Pulmonary artery endothelial cell (primary cell): ENCODE results near the gene ART5. TPM values are rescaled to one million over a fixed set of nuclear protein-coding genes. Genes with fewer than 3 reads are reported as not detected.
"Not testable (repeated sequence)": the region's sequence is repeated elsewhere in the genome, so short reads cannot be mapped to it uniquely, and the experiment has no call there.

Source experiments
- DNase-seq: peaks from one replicate; pipeline ENCODE4 v3.0.0-alpha.2; 2011; ENCODE audit warnings: low read depth, low spot score
- total RNA-seq: library from RNA; depleted of rRNA; stranded (reverse); fragments of >200 nt; gene quantifications from 2 replicates; pipeline ENCODE4 v1.2.3, GENCODE V29; 2014

The ART5 gene
- total RNA-seq, 1 donor from 2014 or later: not detected

DNA sequence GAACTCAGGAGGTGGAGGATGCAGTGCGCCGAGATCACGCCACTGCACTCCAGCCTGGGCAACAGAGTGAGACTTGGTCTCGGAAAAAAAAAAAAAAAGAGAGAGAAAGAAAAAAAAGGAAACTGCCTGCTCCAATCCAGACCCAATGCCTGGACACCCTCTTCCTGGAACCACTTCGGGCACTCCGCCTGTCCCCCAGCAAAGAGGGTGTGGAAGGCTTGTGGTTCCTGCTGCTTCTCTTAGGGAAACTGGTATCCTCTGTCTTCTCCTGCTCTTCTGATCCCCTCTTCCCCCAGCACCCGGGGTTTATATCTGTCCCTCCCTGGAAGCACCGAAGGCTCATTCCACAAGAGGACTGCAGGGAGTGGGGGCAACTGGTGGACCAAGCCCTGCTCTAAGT, 16.5 kb upstream of the ART5 start:
- DNase-seq: no peak

DNA sequence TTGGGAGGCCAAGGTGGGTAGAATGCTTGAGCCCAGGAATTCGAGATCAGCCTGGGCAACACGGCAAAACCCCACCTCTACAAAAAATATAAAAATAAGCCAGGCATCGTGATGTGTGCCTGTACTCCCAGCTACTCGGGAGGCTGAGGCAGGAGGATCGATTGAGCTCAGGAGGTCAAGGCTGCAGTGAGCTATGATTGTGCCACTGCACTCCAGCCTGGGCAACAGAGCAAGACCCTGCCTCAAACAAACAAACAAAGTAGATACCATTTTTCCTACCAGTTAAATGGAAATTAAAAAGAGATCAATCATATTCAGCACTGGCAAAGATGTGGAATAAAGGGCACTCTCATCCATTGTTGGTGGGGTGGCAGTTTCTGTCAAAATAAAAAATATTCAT, 15.5 kb upstream of the ART5 start:
- not testable (repeated sequence) for DNase-seq

DNA sequence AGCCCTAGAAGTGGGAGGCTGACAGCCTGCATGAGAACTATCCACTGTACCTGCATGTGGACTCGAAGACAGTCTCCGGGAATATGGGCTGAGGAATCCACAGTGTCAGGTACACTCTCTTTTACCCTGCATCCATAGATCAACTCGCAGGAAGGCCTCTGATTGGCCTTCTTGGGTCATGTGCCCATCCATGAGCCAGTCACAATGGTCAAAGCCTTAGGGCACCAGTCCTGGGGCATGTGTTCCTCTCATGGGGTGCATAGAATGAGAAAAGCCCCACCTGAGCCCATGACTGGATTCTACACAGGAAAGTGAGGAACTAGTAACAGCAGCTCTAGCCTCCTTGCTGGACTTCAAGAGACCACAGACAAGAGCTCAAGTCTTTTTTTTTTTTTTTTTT, 13.8 kb upstream of the ART5 start:
- no peak for DNase-seq

DNA sequence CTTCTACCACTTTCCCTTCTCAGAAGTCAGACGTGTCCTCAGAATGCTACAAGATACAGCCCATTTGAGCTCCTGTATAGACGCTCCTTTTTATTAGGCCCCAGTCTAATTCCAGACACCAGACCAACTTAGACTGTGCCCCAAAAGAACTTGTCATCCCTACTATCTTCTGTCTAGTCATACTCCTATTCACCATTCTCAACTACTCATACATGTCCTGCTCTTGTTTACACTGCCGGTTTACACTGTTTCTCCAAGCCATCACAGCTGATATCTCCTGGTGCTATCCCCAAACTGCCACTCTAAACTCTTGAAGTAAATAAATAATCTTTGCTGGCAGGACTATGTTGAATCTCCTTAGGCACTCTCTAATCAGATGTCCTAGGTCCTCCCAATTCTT, 10.7 kb upstream of the ART5 start:
- DNase-seq: not testable (repeated sequence)

DNA sequence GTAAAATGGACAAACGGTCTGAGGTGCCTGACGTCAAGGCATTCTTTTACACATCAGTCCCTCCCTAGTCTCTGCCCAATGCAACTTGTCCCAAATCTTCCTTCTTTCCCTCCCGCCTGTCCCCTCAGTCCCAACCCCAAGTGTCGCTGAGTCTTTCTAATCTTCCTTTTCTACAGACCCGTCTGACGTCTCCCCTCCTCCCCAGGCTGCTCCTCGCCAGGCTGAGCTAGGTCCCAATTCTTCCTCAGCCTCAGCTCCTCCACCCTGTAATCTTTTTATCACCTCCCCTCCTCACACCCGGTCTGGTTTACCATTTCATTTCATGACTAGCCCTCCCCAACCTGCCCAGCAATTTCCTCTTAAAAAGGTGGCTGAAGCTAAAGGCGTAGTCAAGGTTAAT, 7.6 kb upstream of the ART5 start:
- DNase-seq: not testable (repeated sequence)

DNA sequence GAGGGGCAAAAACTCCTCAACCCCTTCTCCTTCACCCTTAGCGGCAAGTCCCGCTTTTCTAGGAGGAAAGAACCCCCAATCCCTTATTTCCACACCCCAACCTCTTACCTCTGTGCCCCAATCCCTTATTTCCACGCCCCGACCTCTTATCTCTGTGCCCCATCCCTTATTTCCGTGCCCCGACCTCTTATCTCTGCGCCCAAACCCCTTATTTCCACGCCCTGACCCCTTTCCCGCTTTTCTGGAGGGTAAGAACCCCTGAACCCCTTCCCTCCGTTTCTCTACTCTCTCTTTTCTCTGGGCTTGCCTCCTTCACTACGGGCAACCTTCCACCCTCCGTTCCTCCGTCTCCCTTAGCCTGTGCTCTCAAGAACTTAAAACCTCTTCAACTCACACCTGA, 7.1 kb upstream of the ART5 start:
- not testable (repeated sequence) for DNase-seq

DNA sequence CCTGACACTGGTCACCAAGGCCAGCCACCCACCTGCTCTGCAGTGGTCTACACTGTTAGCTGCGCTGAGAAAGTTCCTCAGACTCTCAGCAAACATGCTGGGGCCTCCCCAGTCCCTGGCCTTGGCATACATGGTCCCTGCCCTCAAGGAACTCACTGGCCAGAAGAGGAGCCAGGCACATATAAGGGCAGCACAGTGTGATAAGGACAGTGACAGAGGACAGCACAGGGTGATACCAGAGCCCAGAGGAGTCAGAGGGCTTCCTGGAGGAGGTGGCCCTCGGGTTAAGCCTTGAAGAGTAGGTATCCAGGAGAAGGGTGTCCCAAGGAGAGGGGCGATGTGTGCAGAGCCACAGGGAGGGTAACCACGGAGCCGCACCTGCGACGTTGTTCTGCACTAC, 3.8 kb upstream of the ART5 start:
- DNase-seq: no peak

DNA sequence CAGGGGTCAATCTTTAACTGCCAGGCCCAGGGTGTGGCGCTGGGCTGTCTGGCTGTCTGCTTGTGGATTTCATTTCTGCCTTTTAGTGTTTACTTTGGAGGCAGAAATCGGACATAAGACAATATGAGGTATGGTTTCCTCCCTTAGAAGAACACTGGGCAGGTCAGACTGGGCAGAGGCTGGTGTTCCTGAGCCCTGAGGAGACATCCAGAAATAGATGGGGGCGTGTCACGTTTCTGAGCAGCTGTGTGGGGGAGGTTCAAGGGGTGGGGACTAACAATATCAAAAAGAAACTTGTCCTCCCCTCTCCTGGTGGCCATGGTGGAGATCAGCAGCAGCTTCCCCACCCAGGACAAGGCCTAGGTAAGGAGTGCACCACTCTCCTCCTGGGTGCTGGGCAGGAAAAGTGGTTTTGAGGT, 3.0 kb upstream of the ART5 start, which contains the start of gene ART1:
TSS of gene ART1 (plus strand) at position 312 of the 419 bp plus-strand sequence. CDS start 14,086 bp downstream, outside the sequence.
- DNase-seq: no peak

DNA sequence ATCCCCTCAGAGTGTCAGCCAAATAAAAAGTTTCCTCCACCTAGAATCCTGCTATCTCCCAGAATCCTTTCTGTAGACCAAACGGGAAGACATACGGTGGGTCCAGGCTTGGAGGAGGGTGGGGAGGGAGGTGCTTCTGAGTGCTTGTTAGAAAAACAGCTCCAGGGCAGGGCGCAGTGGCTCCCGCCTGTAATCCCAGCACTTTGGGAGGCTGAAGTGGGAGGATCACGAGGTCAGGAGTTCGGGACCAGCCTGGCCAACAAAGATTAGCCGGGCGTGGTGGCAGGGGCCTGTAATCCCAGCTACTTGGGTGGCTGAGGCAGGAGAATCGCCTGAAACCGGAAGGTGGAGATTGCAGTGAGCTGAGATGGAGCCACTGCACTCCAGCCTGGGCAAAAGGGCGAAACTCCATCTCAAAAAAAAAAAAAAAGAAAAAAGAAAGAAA, 1.3 kb upstream of the ART5 start:
- not testable (repeated sequence) for DNase-seq

DNA sequence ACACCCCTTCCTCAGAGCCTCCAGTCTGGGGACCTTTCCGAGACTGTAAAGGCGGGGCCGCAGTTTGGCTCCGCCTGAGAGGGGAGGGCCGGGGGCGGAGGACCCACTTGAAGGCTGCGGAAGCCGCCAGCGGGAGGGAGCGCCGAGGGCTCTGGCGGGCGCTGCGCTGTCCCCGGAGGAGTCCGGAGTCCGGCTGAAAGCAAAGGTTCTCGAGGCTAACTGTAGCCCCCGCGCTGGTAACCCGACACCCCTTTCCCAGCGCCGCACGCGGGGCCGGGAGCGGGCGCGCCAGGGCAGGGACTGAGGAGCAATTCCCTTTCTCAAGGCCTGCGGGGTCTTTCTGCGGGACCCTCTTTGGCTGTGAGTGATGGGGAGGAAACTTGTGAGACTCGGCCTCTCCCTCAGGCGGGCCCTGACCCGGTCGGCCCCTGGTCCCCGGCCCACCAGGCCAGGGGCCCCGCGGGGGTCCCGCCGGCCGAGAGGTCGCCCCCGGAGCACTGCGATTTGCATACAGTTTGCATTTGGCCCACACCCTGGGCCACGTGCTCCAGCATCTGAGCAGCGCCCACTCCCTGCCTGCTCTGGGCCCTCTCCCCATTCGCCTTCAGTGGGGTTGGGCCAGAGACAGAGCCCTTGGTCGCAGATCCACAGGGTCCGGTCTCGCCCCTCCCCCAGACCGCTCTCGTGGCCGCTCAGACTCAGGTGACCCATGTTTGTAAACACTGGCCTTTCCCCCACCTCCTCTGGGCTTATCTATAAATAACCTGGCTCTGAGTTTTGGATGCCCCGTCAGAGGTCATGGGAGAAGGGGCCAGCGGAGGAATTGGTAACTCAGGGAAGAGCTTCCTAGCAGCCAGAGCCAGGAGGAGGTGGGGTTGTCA, 519 bp upstream of the ART5 start:
- DNase-seq: peak; percentile 20

DNA sequence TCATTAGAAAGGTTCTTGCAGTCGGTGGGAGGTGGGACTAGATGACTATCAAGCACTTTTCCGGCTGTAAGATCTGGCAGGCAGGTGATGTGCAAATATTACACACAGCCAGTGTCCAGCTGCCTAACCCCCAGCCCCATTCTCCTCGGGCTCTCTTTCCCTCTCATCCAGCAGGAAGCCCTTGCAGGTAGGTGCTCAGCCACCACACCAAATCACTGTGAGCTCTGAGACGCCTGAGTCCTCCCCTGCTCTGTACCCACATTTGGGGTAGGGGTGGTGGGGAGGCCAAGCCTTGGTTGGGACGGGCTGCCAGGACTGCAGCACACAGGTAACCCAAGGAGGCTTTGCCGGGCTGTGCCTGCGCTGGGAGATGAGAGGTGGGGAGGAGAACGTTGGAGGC, 601 bp downstream of the ART5 start:
- DNase-seq: no peak

DNA sequence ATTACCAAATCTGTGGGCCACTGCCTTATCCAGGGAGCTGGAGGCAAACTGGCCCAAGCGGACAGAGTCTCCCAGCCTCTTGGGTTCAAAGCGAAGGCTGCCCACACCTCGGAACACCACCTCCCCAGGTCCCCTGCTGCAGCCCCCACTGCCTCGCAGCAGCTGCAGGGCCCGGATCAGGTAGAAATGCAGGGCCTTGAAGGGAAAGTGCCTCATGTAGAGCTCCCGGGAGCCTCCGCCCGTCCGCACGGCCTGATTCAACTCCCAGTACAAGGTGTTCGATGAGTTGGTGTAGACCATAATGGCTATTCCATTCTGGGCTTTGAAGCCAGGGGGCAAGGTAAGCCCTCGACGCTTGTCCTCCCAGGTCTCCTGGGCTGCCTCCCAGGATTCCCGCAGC, 2.0 kb downstream of the ART5 start:
- no peak for DNase-seq

DNA sequence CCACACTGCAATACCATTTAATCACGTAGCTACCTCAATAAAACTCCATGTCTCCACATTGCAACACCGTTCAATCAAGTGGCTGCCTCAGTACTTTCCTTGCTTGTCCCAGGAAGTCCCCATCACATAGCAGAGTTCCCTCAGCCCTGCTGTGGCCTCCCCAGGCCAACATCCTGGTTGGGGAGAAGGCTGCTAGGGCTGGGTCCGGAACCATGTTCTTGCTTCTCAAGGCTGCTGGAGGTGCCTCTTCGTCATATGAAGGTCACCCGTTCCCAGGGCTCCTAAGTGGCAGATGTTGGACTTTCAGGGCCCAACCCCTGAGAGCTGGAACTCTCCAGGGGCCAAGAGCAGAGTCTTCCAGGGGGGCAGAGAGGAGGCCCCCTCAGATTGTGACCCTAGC, 3.3 kb downstream of the ART5 start:
- no peak for DNase-seq

DNA sequence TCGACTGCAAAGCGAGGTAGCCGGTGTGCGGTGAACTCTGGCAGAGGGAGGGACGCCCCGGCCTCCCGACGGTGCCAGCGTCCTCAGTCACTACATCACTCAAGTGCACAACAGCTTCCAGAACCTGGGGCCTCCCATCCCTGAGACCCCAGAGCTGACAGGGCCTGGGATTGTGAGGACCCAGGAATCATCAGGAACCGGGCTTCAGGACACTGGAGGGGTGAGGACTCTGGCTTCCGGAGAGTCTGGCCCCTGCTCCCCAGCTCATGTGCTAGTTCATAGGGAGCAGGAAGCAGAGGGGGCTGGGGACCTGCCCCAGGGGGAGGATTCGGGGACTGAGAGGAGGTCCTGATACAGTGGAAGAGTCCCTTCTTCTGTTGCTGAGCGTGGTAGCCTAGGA, 4.6 kb downstream of the ART5 start:
- no peak for DNase-seq

DNA sequence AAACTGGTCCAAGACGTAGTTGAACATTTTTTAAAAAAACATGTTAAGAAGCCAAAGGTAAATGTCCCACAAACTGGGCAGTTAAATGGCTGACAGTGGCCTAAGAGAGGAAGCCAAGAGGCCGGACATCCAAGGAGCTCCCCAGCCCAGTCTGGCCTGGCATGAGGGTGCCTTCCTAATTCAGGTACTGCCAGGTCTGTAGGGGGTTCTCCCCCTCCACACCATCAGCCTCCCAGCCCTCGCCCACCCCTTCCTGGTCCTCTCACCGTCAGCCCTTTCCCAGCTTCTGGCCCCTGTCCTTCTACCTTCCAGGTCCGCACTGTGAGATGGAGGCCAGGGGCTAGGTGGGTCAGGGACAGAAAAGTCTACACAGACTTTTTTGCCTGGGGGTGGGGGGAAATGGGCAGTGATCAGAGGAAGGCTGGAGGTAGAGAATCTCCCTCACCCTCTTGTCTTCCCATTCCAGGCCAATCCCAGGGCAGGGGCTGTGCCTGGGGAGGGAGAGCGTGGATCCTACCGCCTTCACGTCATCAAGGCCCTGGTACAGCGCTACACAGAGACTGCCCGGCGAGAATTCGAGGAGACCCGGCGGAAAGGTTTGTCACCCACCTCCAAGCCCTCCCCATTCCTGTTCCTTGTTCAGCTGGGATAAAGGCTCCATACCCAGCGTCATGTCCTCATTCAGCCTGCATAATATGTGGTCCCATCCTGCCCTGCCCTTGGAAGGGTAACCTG, 6.0 kb downstream of the ART5 start:
- DNase-seq: no peak

DNA sequence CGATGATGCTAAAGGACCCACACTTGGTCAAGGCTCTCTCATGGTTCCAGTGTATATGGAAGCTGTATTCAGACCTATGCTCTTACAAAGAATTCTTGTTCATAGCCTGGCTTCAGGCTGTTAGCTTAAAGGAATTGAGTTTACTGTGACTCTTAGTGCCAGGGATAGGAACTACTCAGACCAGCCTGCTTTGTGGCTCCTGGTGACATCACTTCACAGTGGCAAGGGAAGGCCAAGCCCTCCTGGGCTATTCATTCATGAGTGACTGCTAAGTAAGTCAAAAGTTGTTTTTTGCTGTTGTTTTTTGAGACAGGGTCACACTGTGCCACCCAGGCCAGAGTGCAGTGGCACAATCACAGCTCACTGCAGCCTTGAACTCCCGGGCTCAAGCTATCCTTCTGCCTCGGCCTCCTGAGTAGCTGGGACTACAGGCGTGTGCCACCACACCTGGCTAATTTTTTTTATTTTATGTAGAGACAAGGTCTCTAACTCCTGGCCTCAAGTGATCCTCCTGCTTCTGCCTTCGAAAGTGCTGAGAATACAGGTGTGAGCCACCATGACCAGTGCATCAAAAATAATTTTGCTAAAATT, 9.6 kb downstream of the ART5 start:
- no peak for DNase-seq

DNA sequence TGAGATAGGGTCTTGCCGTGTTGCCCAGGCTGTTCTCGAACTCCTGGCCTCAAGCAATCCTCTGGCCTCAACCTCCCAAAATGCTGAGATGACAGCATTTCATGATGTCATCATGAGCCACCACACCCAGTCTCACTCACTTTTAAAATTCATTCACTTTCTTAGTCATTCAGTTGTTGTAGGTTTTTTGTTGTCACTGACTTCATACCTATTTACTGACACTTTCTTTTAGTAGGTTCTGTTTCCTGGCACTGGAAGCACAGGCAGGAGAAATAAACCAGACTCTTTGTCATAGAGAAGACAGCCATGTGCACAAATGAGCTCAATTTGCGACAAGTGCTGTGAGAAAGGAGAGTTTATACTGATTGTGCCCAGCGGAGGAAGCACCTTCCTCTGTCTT, 10.5 kb downstream of the ART5 start:
- DNase-seq: no peak

DNA sequence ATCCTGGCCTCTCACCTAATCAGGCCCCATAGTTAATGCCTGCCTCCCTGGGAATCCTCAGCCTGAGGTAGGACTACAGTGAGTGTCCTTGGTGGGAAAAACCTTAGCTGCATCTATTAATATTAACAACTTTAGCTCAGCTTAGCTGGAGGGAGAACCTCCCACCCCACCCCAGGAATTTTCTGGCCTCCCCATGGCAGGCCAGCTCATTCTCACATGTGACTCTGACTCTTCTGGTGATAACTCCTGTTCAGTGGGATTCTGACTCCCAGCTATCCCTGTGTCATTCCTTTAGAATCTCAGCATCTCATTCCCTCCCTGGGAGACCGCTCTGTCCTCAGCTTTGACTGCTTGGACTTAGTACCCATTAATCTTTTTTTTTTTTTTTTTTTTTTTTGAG, 14.5 kb downstream of the ART5 start:
- no peak for DNase-seq

DNA sequence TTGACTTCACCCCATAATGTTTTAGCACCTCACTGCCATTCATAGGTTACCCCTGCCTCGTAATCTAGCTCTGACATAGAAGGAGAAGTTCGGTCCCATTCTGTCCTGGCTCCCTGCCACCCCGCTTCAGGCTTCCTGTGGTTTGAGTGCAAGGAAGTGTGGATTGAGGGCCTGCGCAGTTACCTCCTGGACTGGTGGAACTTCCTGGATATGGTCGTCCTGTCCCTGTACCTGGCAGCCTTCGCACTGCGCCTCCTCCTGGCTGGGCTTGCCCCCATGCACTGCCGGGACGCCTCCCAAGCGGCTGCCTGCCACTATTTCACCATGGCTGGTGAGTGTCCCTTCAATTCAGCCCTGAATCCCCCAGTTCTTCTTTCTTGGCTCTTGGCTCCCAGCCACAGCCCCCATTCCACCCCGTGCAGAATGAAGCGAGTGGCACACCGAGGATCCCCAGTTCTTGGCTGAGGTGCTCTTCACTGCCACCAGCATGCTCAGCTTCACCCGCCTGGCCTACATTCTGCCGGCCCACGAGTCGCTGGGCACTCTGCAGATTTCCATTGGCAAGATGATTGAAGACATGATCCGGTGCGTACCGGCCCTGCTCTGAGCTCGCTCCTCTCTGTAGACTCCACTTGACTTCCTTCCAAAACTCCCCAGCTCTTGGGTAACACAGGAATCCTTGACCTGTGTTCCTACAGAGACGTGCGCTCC, 15.4 kb downstream of the ART5 start:
- no peak for DNase-seq

DNA sequence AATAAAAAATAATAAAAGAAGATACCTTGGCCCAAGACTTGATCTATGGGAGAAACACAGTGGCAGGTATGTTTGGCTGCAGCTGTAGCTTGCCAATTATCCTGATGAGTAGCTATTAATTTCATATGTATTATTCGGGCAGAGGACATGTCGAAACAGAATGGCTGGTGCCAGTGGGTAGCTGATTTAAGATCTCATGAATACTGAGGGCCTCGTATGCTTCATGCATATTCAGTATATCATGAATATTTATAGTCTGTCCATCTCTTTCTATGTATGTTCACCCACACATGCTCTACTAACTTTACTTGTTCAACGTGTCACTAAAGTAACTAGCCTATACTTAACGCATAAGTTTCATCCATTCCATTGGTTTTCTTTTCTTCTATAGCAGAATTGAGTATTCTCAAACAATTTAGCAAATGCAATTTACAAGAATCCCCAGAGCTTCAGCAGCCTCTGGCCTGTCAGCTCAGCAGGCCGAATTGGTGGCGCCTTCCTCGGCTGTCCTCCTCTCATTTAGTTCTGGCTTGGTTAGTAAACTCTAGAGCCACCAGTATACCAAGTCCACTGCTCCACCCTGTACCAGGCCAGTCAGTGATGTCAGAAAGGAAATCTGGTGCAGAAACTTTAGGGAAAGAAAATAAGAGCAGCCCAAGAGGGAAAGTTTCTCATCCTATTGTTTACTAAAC, 17.9 kb downstream of the ART5 start:
- no peak for DNase-seq

DNA sequence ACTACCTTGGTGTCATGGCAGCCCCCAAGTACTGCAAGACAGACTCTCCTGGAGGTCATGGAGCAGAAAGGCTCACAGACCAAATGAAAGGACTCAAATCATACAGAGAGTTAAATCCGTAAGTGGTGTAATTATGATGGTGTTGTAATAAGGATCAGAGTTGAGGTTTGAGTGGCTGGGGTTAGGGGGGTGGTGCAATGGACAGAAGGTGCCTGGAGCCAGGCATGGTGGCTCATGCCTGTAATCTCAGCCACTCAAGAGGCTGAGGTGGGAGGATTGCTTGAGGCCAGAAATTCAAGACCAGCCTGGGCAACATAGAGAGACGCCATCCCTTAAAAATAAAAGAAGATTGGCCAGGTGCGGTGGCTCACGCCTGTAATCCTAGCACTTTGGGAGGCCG, 18.7 kb downstream of the ART5 start:
- no peak for DNase-seq
